GM21825 (cell line): ENCODE results near the gene CACHD1.
"Not testable (repeated sequence)": the region's sequence is repeated elsewhere in the genome, so short reads cannot be mapped to it uniquely, and the experiment has no call there.

ENCODE experiments used
- ATAC-seq: cut with Tn5 transposase; IDR thresholded peaks from one replicate; pipeline ENCODE4 v1.9.1; 2021; ENCODE audit warnings: mild to moderate bottlenecking, moderate library complexity; ENCODE audit not compliant: unreplicated experiment

Gene CACHD1

GRCh38 chr1:64581135-64581842 lies 111.4 kb downstream of the CACHD1 start:
- no peak for ATAC-seq

GRCh38 chr1:64581843-64582185 lies 111.9 kb downstream of the CACHD1 start:
- no peak for ATAC-seq

- no peak for ATAC-seq
Measured at GRCh38 chr1:64584479-64584878, 114.5 kb downstream of the CACHD1 start.

- ATAC-seq: no peak
Measured at GRCh38 chr1:64588876-64589275, 118.9 kb downstream of the CACHD1 start.

- no peak for ATAC-seq
Measured at GRCh38 chr1:64590316-64590715, 120.4 kb downstream of the CACHD1 start.

GRCh38 chr1:64594446-64594845 lies 124.5 kb downstream of the CACHD1 start:
- no peak for ATAC-seq

- no peak for ATAC-seq
Measured at GRCh38 chr1:64595871-64596515, 126.1 kb downstream of the CACHD1 start.

- ATAC-seq: no peak
Measured at GRCh38 chr1:64597113-64597512, 127.2 kb downstream of the CACHD1 start.

- ATAC-seq: no peak
Measured at GRCh38 chr1:64598100-64598571, 128.2 kb downstream of the CACHD1 start.

GRCh38 chr1:64599242-64599641 lies 129.3 kb downstream of the CACHD1 start:
- ATAC-seq: no peak

- ATAC-seq: no peak
Measured at GRCh38 chr1:64601207-64601606, 131.3 kb downstream of the CACHD1 start.

GRCh38 chr1:64608005-64608650 lies 138.2 kb downstream of the CACHD1 start:
- ATAC-seq: no peak

GRCh38 chr1:64608651-64609048 lies 138.7 kb downstream of the CACHD1 start:
- no peak for ATAC-seq

GRCh38 chr1:64610950-64611349 lies 141.0 kb downstream of the CACHD1 start:
- not testable (repeated sequence) for ATAC-seq

GRCh38 chr1:64616039-64616438 lies 146.1 kb downstream of the CACHD1 start:
- no peak for ATAC-seq

GRCh38 chr1:64623750-64624191 lies 153.8 kb downstream of the CACHD1 start:
- ATAC-seq: no peak

GRCh38 chr1:64624218-64624713 lies 154.3 kb downstream of the CACHD1 start:
- ATAC-seq: no peak

GRCh38 chr1:64624808-64625207 lies 154.9 kb downstream of the CACHD1 start:
- no peak for ATAC-seq

- ATAC-seq: no peak
Measured at GRCh38 chr1:64630611-64631010, 160.7 kb downstream of the CACHD1 start.

GRCh38 chr1:64631346-64632034 lies 161.6 kb downstream of the CACHD1 start:
- no peak for ATAC-seq

- no peak for ATAC-seq
Measured at GRCh38 chr1:64632936-64633335, 163.0 kb downstream of the CACHD1 start.
